Muscle layer of duodenum (tissue), 2 donors: ENCODE results near the gene VAPA.

Source experiments
- H3K27ac ChIP-seq: one replicate; pipeline ENCODE4 v1.7.0; 2013; ENCODE audit warnings: mild to moderate bottlenecking, low read length
- H3K27me3 ChIP-seq: one replicate; pipeline ENCODE4 v1.7.0; 2013; ENCODE audit warnings: low read depth, mild to moderate bottlenecking, control low read depth, low read length
- H3K36me3 ChIP-seq, 2 donors: one replicate each; pipeline ENCODE4 v1.7.0; 2013; ENCODE audit warnings: low read length in 2 of 2, control low read depth in 1 of 2, mild to moderate bottlenecking in 1 of 2; ENCODE audit not compliant: insufficient read depth in 2 of 2, control insufficient read depth in 1 of 2
- H3K4me1 ChIP-seq, 2 donors: one replicate each; pipeline ENCODE4 v1.7.0; 2013; ENCODE audit warnings: low read length in 2 of 2, mild to moderate bottlenecking in 2 of 2, control low read depth in 1 of 2, moderate library complexity in 1 of 2; ENCODE audit not compliant: insufficient read depth in 2 of 2, control insufficient read depth in 1 of 2
- H3K4me3 ChIP-seq, 2 donors: one replicate each; pipeline ENCODE4 v1.7.0; 2013; ENCODE audit warnings: low read length in 2 of 2, low read depth in 1 of 2, mild to moderate bottlenecking in 1 of 2
- H3K9me3 ChIP-seq, 2 donors: one replicate each; pipeline ENCODE4 v1.7.0; 2013; ENCODE audit warnings: low read length in 2 of 2, control low read depth in 1 of 2, mild to moderate bottlenecking in 1 of 2; ENCODE audit not compliant: control insufficient read depth in 1 of 2
- donor health status: healthy.

The VAPA gene

GRCh38 chr18:9994701-9995235, 81.0 kb downstream of the VAPA start:
- H3K36me3 ChIP-seq, result no peaks in the 10 kb centered on the region
- H3K27ac ChIP-seq, result no peak overlapping the region
- H3K4me3 ChIP-seq, result peak overlapping the region in 1 of 2 donors; percentile 12
- peaks cover 4 to 6% of the 10 kb centered on the region in 2 donors for H3K4me1 ChIP-seq
- H3K9me3 ChIP-seq, result no peaks in the 10 kb centered on the region
- no peaks in the 10 kb centered on the region for H3K27me3 ChIP-seq

GRCh38 chr18:9995631-9996030, 81.8 kb downstream of the VAPA start:
- Histone ChIP-seq H3K36me3 (no peaks in the 10 kb centered on the region), H3K4me3 (no peak overlapping the region), H3K27me3 (no peaks in the 10 kb centered on the region), H3K9me3 (no peaks in the 10 kb centered on the region), H3K27ac (no peak overlapping the region), H3K4me1 (peaks cover 4 to 6% of the 10 kb centered on the region in 2 donors)

- Histone ChIP-seq H3K4me3 (no peak overlapping the region), H3K27me3 (no peaks in the 10 kb centered on the region), H3K9me3 (no peaks in the 10 kb centered on the region), H3K36me3 (no peaks in the 10 kb centered on the region), H3K27ac (no peak overlapping the region), H3K4me1 (peaks cover 4 to 6% of the 10 kb centered on the region in 2 donors)
Observed at GRCh38 chr18:9996094-9996493, 82.3 kb downstream of the VAPA start.

DNA sequence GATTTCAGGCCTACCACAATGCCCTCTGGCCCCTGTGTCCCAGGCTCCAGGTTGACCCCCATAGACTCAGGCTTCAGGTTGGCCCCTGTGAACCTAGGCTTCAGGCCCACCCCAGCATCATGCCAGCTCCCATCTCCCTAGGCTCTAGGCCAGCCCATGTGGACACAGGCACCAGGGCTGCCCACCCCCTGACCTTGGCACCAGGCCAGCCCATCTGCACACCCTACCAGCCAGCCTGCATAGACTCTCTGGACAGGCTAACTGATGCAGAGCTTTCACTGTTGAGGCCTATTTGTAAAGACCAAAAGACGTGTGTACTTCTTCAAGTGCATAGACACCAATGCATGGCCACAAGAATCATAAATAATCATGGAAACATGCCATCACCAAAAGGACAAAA, 83.9 kb downstream of the VAPA start:
- H3K27me3 ChIP-seq, result no peaks in the 10 kb centered on the region
- no peak overlapping the region for H3K27ac ChIP-seq
- H3K9me3 ChIP-seq, result no peaks in the 10 kb centered on the region
- H3K4me1 ChIP-seq, result peaks cover 4 to 6% of the 10 kb centered on the region in 2 donors
- no peak overlapping the region for H3K4me3 ChIP-seq
- no peaks in the 10 kb centered on the region for H3K36me3 ChIP-seq

DNA sequence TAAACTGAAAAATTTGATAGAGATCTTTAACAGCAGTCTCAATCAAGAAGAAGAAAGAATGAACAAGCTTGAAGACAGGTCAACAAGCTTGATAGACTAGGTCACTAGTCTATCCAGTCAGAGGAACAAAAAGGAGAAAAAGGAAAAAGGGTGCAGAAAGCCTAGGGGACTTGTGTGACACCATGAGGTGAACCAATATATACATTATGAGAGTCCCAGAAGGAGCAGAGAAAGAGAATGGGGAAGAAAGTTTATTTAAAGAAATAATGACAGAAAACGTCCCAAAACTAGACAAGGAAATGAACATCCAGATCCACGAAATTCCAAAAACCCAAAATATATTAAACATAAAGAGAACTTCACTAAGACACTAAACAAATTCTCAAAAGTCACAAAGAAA, 84.5 kb downstream of the VAPA start:
- H3K36me3 ChIP-seq, result no peaks in the 10 kb centered on the region
- no peak overlapping the region for H3K4me3 ChIP-seq
- no peaks in the 10 kb centered on the region for H3K9me3 ChIP-seq
- no peaks in the 10 kb centered on the region for H3K27me3 ChIP-seq
- peaks cover 4 to 6% of the 10 kb centered on the region in 2 donors for H3K4me1 ChIP-seq
- H3K27ac ChIP-seq, result no peak overlapping the region

GRCh38 chr18:10002280-10002679, 88.5 kb downstream of the VAPA start:
- Histone ChIP-seq H3K4me3 (no peak overlapping the region), H3K27ac (no peak overlapping the region), H3K4me1 (no peaks in the 10 kb centered on the region), H3K27me3 (no peaks in the 10 kb centered on the region), H3K36me3 (no peaks in the 10 kb centered on the region), H3K9me3 (no peaks in the 10 kb centered on the region)

DNA sequence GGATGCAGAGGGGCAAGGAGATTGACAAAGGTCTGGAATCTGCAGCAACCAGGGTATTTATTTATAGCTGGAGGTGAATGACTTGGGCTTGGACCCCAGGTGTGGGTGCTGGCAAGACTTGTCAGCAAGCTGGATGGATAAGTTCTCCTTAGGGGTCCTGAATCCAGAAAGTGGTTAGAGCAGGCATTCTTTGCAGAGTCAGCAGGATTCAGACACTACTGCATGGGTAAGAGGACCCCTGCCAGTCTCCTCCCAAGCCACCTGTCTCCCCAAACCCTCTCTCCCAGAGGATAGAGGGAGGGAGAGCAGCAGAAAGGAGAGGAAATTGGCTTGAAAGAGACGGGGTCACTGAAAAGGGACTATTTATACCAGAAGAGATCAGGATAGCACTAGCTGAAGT, 89.5 kb downstream of the VAPA start:
- Histone ChIP-seq H3K9me3 (no peaks in the 10 kb centered on the region), H3K4me3 (no peak overlapping the region), H3K27ac (no peak overlapping the region), H3K4me1 (no peaks in the 10 kb centered on the region), H3K27me3 (no peaks in the 10 kb centered on the region), H3K36me3 (no peaks in the 10 kb centered on the region)

GRCh38 chr18:10003866-10004265, 90.0 kb downstream of the VAPA start:
- Histone ChIP-seq H3K36me3 (no peaks in the 10 kb centered on the region), H3K9me3 (no peaks in the 10 kb centered on the region)

DNA sequence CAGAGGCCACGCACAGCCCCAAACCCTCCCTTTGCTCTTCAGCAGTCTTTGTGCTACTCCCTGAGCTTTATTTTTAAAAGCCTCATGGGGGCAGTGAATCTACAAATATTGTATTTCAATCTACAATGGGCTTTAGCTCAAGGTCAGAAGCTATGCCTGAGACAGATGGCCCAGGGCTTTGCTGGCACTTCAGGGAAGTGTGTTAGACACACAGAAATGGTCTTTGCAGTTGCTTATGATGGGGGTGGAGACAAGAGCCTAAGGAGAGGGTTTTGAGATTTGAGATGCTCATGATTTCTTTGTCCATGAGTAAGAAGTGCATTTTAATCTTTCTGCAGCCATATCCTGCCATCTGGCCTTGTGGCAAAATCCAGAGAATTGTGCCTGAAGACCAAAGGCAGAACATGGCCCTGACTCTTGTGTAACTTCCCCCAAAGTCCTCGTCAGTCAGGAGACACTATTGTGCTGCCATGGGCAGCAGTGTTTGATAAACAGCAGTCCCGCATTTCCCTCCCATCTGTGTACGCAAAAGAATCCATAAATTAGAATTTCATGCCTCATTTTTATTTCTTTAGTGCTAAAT, 92.6 kb downstream of the VAPA start:
- H3K27ac ChIP-seq, result no peak overlapping the region
- H3K9me3 ChIP-seq, result no peaks in the 10 kb centered on the region
- H3K4me1 ChIP-seq, result peaks cover 0 to 15% of the 10 kb centered on the region in 2 donors
- H3K4me3 ChIP-seq, result no peak overlapping the region
- H3K27me3 ChIP-seq, result no peaks in the 10 kb centered on the region
- no peaks in the 10 kb centered on the region for H3K36me3 ChIP-seq

More at GRCh38 chr18:10003866-10004265, 90.0 kb downstream of the VAPA start:
- no peaks in the 10 kb centered on the region for H3K27me3 ChIP-seq
- no peak overlapping the region for H3K27ac ChIP-seq
- no peaks in the 10 kb centered on the region for H3K4me1 ChIP-seq
- H3K4me3 ChIP-seq, result no peak overlapping the region

- Histone ChIP-seq H3K27ac (no peak overlapping the region), H3K4me3 (no peak overlapping the region), H3K4me1 (peaks cover 0 to 15% of the 10 kb centered on the region in 2 donors), H3K9me3 (no peaks in the 10 kb centered on the region), H3K36me3 (no peaks in the 10 kb centered on the region), H3K27me3 (no peaks in the 10 kb centered on the region)
Observed at GRCh38 chr18:10008006-10008647, 94.3 kb downstream of the VAPA start.
